Measurements from ENCODE around the gene FBXW5. TPM values are rescaled to one million over a fixed set of nuclear protein-coding genes. Genes with fewer than 3 reads are reported as not detected.

FBXW5 gene
- 10 to 100 TPM; 38.7 to 67.9 (median 43.5) TPM for polyA plus RNA-seq (ENCODE audit: insufficient read length in 4 of 4)

GRCh38 chr9:136944519-136945332, at the start of gene FBXW5, which contains the start of gene C8G:
FBXW5 (minus strand) TSS chr9:136944738; CDS start chr9:136944083, 655 bp downstream.
C8G (plus strand) TSS chr9:136945243; CDS start chr9:136945321, 78 bp downstream.
- DNase-seq (ENCODE audit: low read depth in 4 of 4, low spot score in 3 of 4): peak; percentile 88 to 91 (median 90)

GRCh38 chr9:136992819-136993369, 48.4 kb upstream of the FBXW5 start:
- DNase-seq (ENCODE audit: low read depth in 4 of 4, low spot score in 3 of 4): no peak

GRCh38 chr9:136991993-136992818, 47.7 kb upstream of the FBXW5 start, which contains the start of gene PAXX:
PAXX (plus strand) TSS chr9:136992422; CDS start chr9:136992444, 22 bp downstream.
- DNase-seq (ENCODE audit: low read depth in 4 of 4, low spot score in 3 of 4): peak; percentile 60 to 69 (median 67)

- DNase-seq (ENCODE audit: low read depth in 4 of 4, low spot score in 3 of 4): no peak
Observed at GRCh38 chr9:136990242-136990911, 45.8 kb upstream of the FBXW5 start.

GRCh38 chr9:136988872-136989271, 44.3 kb upstream of the FBXW5 start:
- no peak for DNase-seq (ENCODE audit: low read depth in 4 of 4, low spot score in 3 of 4)

- no peak for DNase-seq (ENCODE audit: low read depth in 4 of 4, low spot score in 3 of 4)
Observed at GRCh38 chr9:136985853-136986252, 41.3 kb upstream of the FBXW5 start.

GRCh38 chr9:136985027-136985602, 40.6 kb upstream of the FBXW5 start:
- no peak for DNase-seq (ENCODE audit: low read depth in 4 of 4, low spot score in 3 of 4)

GRCh38 chr9:136984464-136985026, 40.0 kb upstream of the FBXW5 start:
- DNase-seq (ENCODE audit: low read depth in 4 of 4, low spot score in 3 of 4): no peak

GRCh38 chr9:136983656-136984314, 39.2 kb upstream of the FBXW5 start:
- no peak for DNase-seq (ENCODE audit: low read depth in 4 of 4, low spot score in 3 of 4)

GRCh38 chr9:136983167-136983566, 38.6 kb upstream of the FBXW5 start:
- no peak for DNase-seq (ENCODE audit: low read depth in 4 of 4, low spot score in 3 of 4)

- no peak for DNase-seq (ENCODE audit: low read depth in 4 of 4, low spot score in 3 of 4)
Observed at GRCh38 chr9:136982232-136983051, 37.9 kb upstream of the FBXW5 start, which contains the start of gene LCNL1. LCNL1 (plus strand) TSS chr9:136982993; CDS start chr9:136983587, 594 bp downstream.

GRCh38 chr9:136981588-136982231, 37.2 kb upstream of the FBXW5 start:
- no peak for DNase-seq (ENCODE audit: low read depth in 4 of 4, low spot score in 3 of 4)

- DNase-seq (ENCODE audit: low read depth in 4 of 4, low spot score in 3 of 4): no peak
Observed at GRCh38 chr9:136980669-136981478, 36.3 kb upstream of the FBXW5 start.

GRCh38 chr9:136979769-136980587, 35.4 kb upstream of the FBXW5 start:
- no peak for DNase-seq (ENCODE audit: low read depth in 4 of 4, low spot score in 3 of 4)

GRCh38 chr9:136978865-136979544, 34.5 kb upstream of the FBXW5 start:
- DNase-seq (ENCODE audit: low read depth in 4 of 4, low spot score in 3 of 4): no peak

All from right renal pelvis (tissue), 4 donors.